GM12878 (cell line): ENCODE data around the gene TMEM79. TPM values are rescaled to one million over a fixed set of nuclear protein-coding genes. Genes with fewer than 3 reads are reported as not detected.

Experiments
- ATAC-seq: fragments of 200-7000 bp; cut with Tn5 transposase; 3 replicates; pipeline ENCODE4 v1.9.1; 2020; ENCODE audit warnings: mild to moderate bottlenecking, moderate library complexity
- BruUV-seq: library from RNA; stranded (reverse); fragments of 400-500 nt; replicated peaks from 2 replicates; lab custom pipeline; 2021; lab: Mats Ljungman, UMichigan
- CTCF ChIA-PET: fragments of 300-600 bp; sonication (Branson Sonifier 250); formaldehyde crosslinking; extraction: SDS; loops from one replicate; lab custom pipeline; 2021; ENCODE audit warnings: inconsistent platforms; lab: Yijun Ruan, JAX
- POLR2A ChIA-PET: fragments of 350-600 bp; formaldehyde crosslinking; extraction: SDS; loops from one replicate; lab custom pipeline; 2021; ENCODE audit warnings: inconsistent platforms; lab: Charles Lee
- RAD21 ChIA-PET: fragments of 300-600 bp; sonication (Branson Sonifier 250); formaldehyde crosslinking; loops from one replicate; lab custom pipeline; 2023; ENCODE audit warnings: antibody characterized with exemption; ENCODE audit not compliant: unreplicated experiment; lab: Charles Lee
- SMC1A ChIA-PET: fragments of 300-600 bp; sonication (Branson Sonifier 250); formaldehyde crosslinking; loops from one replicate; lab custom pipeline; 2023; ENCODE audit not compliant: unreplicated experiment, uncharacterized antibody; lab: Charles Lee
- DNase-seq: peaks from one replicate; pipeline ENCODE4 v3.0.0-alpha.2; 2011; ENCODE audit warnings: low read depth, low spot score
- FAIRE-seq: peaks from 3 replicates; lab custom pipeline; 2011; peaks lifted over from hg19 to GRCh38; lab: Jason Lieb, UNC
- H2AFZ ChIP-seq: 2 replicates; pipeline ENCODE4 v1.6.0; 2011; ENCODE audit warnings: low read depth, low read length, control low read depth; ENCODE audit not compliant: control insufficient read depth
- H3K27ac ChIP-seq: 2 replicates; pipeline ENCODE4 v1.5.1; 2011; ENCODE audit warnings: control low read depth; ENCODE audit not compliant: control insufficient read depth, insufficient read depth
- H3K27me3 ChIP-seq, 2 experiments: replicated peaks in 1 of 2; 2 replicates each; pipeline versions ENCODE4 v1.6.0 to v1.6.1; 2011; ENCODE audit warnings: low read length in 1 of 2; ENCODE audit not compliant: control insufficient read depth in 2 of 2, insufficient read depth in 2 of 2
- H3K36me3 ChIP-seq, 2 experiments: 2 replicates each; pipeline ENCODE4 v1.5.1; 2011; ENCODE audit warnings: low read length in 1 of 2; ENCODE audit not compliant: control insufficient read depth in 2 of 2, insufficient read depth in 2 of 2
- H3K4me1 ChIP-seq: 2 replicates; pipeline ENCODE4 v1.6.1; 2011; ENCODE audit warnings: mild to moderate bottlenecking, low read length, moderate library complexity, mixed read lengths; ENCODE audit not compliant: control insufficient read depth, insufficient read depth
- H3K4me2 ChIP-seq: 2 replicates; pipeline ENCODE4 v1.6.0; 2011; ENCODE audit warnings: control low read depth; ENCODE audit not compliant: control insufficient read depth, insufficient read depth
- H3K4me3 ChIP-seq: fragments of 200-600 bp; sonication (generic); 2 replicates; pipeline ENCODE4 v1.5.1; 2016
- H3K79me2 ChIP-seq: 2 replicates; pipeline ENCODE4 v1.6.0; 2011; ENCODE audit warnings: low read length; ENCODE audit not compliant: control insufficient read depth, insufficient read depth
- H3K9ac ChIP-seq: 2 replicates; pipeline ENCODE4 v1.8.0; 2011; ENCODE audit warnings: low read length, control low read depth, mixed read lengths; ENCODE audit not compliant: control insufficient read depth, insufficient read depth
- H3K9me3 ChIP-seq: replicated peaks from 3 replicates; pipeline ENCODE4 v1.5.1; 2011; ENCODE audit warnings: mild to moderate bottlenecking, low read length; ENCODE audit not compliant: control insufficient read depth, insufficient read depth
- H4K20me1 ChIP-seq: 2 replicates; pipeline ENCODE4 v1.6.0; 2011; ENCODE audit not compliant: control insufficient read depth, insufficient read depth
- ATF2 ChIP-seq: IDR thresholded peaks from 2 replicates; pipeline ENCODE4 v1.6.1; 2012; ENCODE audit warnings: low read length, inconsistent platforms
- CTCF ChIP-seq, 3 experiments: IDR thresholded peaks in 2 of 3; conservative IDR thresholded peaks in 1 of 3; 2 replicates each; pipeline ENCODE4 v1.5.1; 2011; ENCODE audit warnings: low read depth in 3 of 3, low read length in 3 of 3, mild to moderate bottlenecking in 3 of 3, control low read depth in 2 of 3, moderate library complexity in 2 of 3, inconsistent platforms in 1 of 3, mixed read lengths in 1 of 3; ENCODE audit not compliant: control insufficient read depth in 2 of 3, insufficient read depth in 1 of 3; ENCODE audit errors: extremely low read depth in 1 of 3
- EGR1 ChIP-seq, 2 experiments: IDR thresholded peaks; 1 replicate in 1 of 2; 2 replicates in 1 of 2; pipeline ENCODE4 v1.6.1; 2011 to 2012; ENCODE audit warnings: low read depth in 2 of 2, low read length in 2 of 2, borderline replicate concordance in 1 of 2, mild to moderate bottlenecking in 1 of 2, moderate library complexity in 1 of 2
- ESRRA ChIP-seq: IDR thresholded peaks from 2 replicates; pipeline ENCODE4 v1.6.1; 2012; ENCODE audit warnings: mild to moderate bottlenecking, low read length, improper control_type of control experiment
- HCFC1 ChIP-seq: fragments of 150-350 bp; IDR thresholded peaks from 2 replicates; pipeline ENCODE4 v1.6.1; 2014; ENCODE audit warnings: low read length
- KDM1A ChIP-seq: fragments of 200-600 bp; sonication (generic); IDR thresholded peaks from 2 replicates; pipeline ENCODE4 v1.6.1; 2016; ENCODE audit warnings: borderline replicate concordance
- KLF5 ChIP-seq: fragments of 450-650 bp; IDR thresholded peaks from 2 replicates; pipeline ENCODE4 v1.6.1; 2014; ENCODE audit warnings: mild to moderate bottlenecking; ENCODE audit not compliant: partially characterized antibody
- POLR2AphosphoS5 ChIP-seq: IDR thresholded peaks from 2 replicates; pipeline ENCODE4 v1.6.1; 2011; ENCODE audit warnings: mild to moderate bottlenecking, low read length, inconsistent platforms
- RBBP5 ChIP-seq: fragments of 200-600 bp; sonication (generic); conservative IDR thresholded peaks from 2 replicates; pipeline ENCODE4 v1.6.1; 2016
- RELB ChIP-seq: fragments of 450-650 bp; IDR thresholded peaks from 2 replicates; pipeline ENCODE4 v1.6.1; 2017; ENCODE audit warnings: low read depth, mild to moderate bottlenecking, moderate library complexity
- SIX5 ChIP-seq: IDR thresholded peaks from 2 replicates; pipeline ENCODE4 v1.6.1; 2011; ENCODE audit warnings: mild to moderate bottlenecking, low read depth, low read length, moderate library complexity; ENCODE audit not compliant: severe bottlenecking
- SP1 ChIP-seq: IDR thresholded peaks from one replicate; pipeline ENCODE4 v1.6.1; 2011; ENCODE audit warnings: low read depth, low read length
- SREBF2 ChIP-seq: IDR thresholded peaks from 2 replicates; pipeline ENCODE4 v1.6.1; 2012; ENCODE audit warnings: mild to moderate bottlenecking, low read length
- STAT3 ChIP-seq: IDR thresholded peaks from 2 replicates; pipeline ENCODE4 v1.6.1; 2011; ENCODE audit warnings: low read depth, low read length, improper control_type of control experiment
- SUPT20H ChIP-seq: IDR thresholded peaks from 2 replicates; pipeline ENCODE4 v1.6.1; 2011; ENCODE audit warnings: low read depth, mild to moderate bottlenecking, low read length, moderate library complexity, borderline replicate concordance; ENCODE audit not compliant: control insufficient read depth
- USF1 ChIP-seq: IDR thresholded peaks from 2 replicates; pipeline ENCODE4 v1.6.1; 2011; ENCODE audit warnings: borderline replicate concordance, low read depth, mild to moderate bottlenecking, moderate library complexity, mixed read lengths, low read length; ENCODE audit not compliant: insufficient read depth; ENCODE audit errors: extremely low read length
- ZBED1 ChIP-seq: IDR thresholded peaks from 2 replicates; pipeline ENCODE4 v1.6.1; 2016; ENCODE audit warnings: borderline replicate concordance
- WGBS: methylation state at CpG from one replicate; pipeline ENCODE4 v1.1.6; 2016; ENCODE audit warnings: low lambda C conversion rate; ENCODE audit not compliant: insufficient replicate concordance, insufficient coverage; ENCODE audit errors: missing lambda C conversion rate; 5-methylcytosine and 5-hydroxymethylcytosine counted together
- in situ Hi-C: fragments of 300-500 bp; cut with MboI; formaldehyde crosslinking; loops from 9 replicates; pipeline ENCODE4 v1.14.3; 2018; ENCODE audit warnings: mixed read lengths
- intact Hi-C: fragments of 100-400 bp; cut with micrococcal nuclease; formaldehyde crosslinking; loops from one replicate; pipeline ENCODE4 v1.14.2; 2022; ENCODE audit not compliant: unreplicated experiment
- polyA plus RNA-seq, 11 experiments: library from polyadenylated mRNA; depleted of rRNA in 4 of 11; unstranded in 6 of 11; stranded (reverse) in 5 of 11; fragments of >200 nt; fragmentation: Nextera tagmentation in 4 of 11; fragmentation: Illumina TruSeq in 1 of 11; extraction: Ambion mirVana in 4 of 11; extraction: Trizol in 1 of 11; gene quantifications; 1 replicate in 1 of 11; 2 replicates in 10 of 11; pipeline versions ENCODE4 v1.2.1 to v1.2.3, GENCODE V29; 2011 to 2016; ENCODE audit warnings: inconsistent platforms in 2 of 11, missing spikeins in 2 of 11, low read depth in 1 of 11
- total RNA-seq, 4 experiments: library from RNA; depleted of rRNA in 3 of 4; stranded (reverse); fragments of >200 nt in 3 of 4; fragmentation: Illumina TruSeq in 1 of 4; extraction: Trizol in 1 of 4; gene quantifications; 2 replicates each; pipeline versions ENCODE4 v1.2.1 to v1.2.3, GENCODE V29; 2013 to 2021
- TF ChIP-seq, protein P1 (sequence below): IDR thresholded peaks from 2 replicates; pipeline ENCODE4 v1.6.1; 2012; ENCODE audit warnings: low read depth, low read length, improper control_type of control experiment

The TMEM79 gene
- total and polyA plus RNA-seq, 10 of the 15 experiments (the other 5 are each of a cell fraction or from before 2014, with no cell fraction given): 0.47 to 5.2 (median 3.8) TPM

DNA sequence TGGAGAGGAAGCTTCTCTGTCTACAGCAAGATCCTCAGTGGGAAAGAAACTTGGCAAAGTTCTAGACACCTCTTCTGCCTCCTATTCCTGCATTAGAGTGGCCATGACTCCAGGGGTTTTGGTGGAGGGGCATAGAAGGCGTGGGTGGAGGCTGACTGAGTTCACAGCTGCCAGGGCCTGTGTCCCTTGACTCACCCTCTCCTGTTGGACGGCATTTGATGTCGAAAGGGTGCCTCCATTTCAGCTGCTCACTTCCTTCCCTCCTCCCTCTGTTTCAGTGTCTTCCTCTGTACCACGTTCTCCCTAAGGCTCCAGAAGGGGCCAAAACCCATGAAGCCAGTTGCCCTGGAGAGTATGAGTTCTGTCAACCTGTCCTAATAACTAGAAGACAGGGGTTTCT is 632 bp downstream of the TMEM79 start (continued):
- no peak for TF ChIP-seq ATF2
- TF ChIP-seq SIX5: no peak
- no peak for TF ChIP-seq RBBP5
- TF ChIP-seq POLR2AphosphoS5: no peak
- TF ChIP-seq, protein P1, sequence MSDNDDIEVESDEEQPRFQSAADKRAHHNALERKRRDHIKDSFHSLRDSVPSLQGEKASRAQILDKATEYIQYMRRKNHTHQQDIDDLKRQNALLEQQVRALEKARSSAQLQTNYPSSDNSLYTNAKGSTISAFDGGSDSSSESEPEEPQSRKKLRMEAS: no peak
- TF ChIP-seq ZBED1: no peak
- no peak for TF ChIP-seq SREBF2
- no peak for TF ChIP-seq CTCF (IDR thresholded peaks at IDR 0.05 in 2 of 3, conservative IDR thresholded peaks at IDR 0.05 in 1 of 3; ENCODE audit: control insufficient read depth in 2 of 3, extremely low read depth in 1 of 3, insufficient read depth in 1 of 3, low read depth in 3 of 3, low read length in 3 of 3)

DNA sequence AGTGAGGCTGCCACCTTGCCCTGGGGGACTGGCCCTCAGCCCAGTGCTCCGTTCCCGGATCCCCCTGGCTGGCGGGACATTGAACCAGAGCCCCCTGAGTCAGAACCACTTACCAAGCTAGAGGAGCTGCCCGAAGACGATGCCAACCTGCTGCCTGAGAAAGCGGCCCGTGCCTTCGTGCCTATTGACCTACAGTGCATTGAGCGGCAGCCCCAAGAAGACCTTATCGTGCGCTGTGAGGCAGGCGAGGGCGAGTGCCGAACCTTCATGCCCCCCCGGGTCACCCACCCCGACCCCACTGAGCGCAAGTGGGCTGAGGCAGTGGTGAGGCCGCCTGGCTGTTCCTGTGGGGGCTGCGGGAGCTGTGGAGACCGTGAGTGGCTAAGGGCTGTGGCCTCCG is 1.3 kb downstream of the TMEM79 start:
- no peak overlapping the region for H2AFZ ChIP-seq
- DNase-seq: no peak
- H4K20me1 ChIP-seq: no peaks in the 10 kb centered on the region
- POLR2A ChIA-PET: interaction anchor here (0.6 to 1.0 kb wide), 2 partner anchors 14 to 27 kb away, joined by 4 to 5 read pairs; no protein-coding TSS in a partner anchor
- H3K27me3 ChIP-seq: no peaks in the 10 kb centered on the region
- RAD21 ChIA-PET: no interaction called here
- in situ Hi-C loops: no loop called here
- peaks cover 0 to 7% of the 10 kb centered on the region in 2 experiments; a peak in 2 of 4 replicates for H3K36me3 ChIP-seq
- peaks cover 33% of the 10 kb centered on the region for H3K79me2 ChIP-seq
- no peak for FAIRE-seq
- CTCF ChIA-PET: interaction anchor here (0.8 kb wide), 1 partner anchor 8 kb away, joined by 3 read pairs; no protein-coding TSS in a partner anchor
- intact Hi-C loops: loop anchor here (10.0 kb wide), 1 partner anchor 191 kb away; no protein-coding TSS in a partner anchor
- H3K9ac ChIP-seq: no peak overlapping the region
- H3K27ac ChIP-seq: no peak overlapping the region
- H3K4me3 ChIP-seq: no peak overlapping the region
- no peak for ATAC-seq
- H3K9me3 ChIP-seq: no peaks in the 10 kb centered on the region
- SMC1A ChIA-PET: no interaction called here
- peaks cover 7% of the 10 kb centered on the region; the same call in 1 of the 2 replicates for H3K4me1 ChIP-seq
- no peak overlapping the region for H3K4me2 ChIP-seq
- TF ChIP-seq KDM1A (no peak), ESRRA (no peak), KLF5 (no peak), USF1 (no peak), STAT3 (no peak), RBBP5 (no peak), SP1 (no peak), EGR1 (IDR thresholded peaks at IDR 0.05; ENCODE audit: borderline replicate concordance in 1 of 2, low read depth in 2 of 2, low read length in 2 of 2) (no peak), RELB (no peak), HCFC1 (no peak), SUPT20H (no peak)
- 91% methylated on average over 21 of the region's 21 CpGs for WGBS
- BruUV-seq: no TSS peak
